GM19395 (cell line): Measurements from ENCODE around the gene LRRC32.
"Not testable (repeated sequence)": the region's sequence is repeated elsewhere in the genome, so short reads cannot be mapped to it uniquely, and the experiment has no call there.

Experiments used
- ATAC-seq: cut with Tn5 transposase; IDR thresholded peaks from one replicate; pipeline ENCODE4 v1.9.1; 2021; ENCODE audit warnings: mild to moderate bottlenecking, moderate library complexity; ENCODE audit not compliant: unreplicated experiment

Gene LRRC32

DNA sequence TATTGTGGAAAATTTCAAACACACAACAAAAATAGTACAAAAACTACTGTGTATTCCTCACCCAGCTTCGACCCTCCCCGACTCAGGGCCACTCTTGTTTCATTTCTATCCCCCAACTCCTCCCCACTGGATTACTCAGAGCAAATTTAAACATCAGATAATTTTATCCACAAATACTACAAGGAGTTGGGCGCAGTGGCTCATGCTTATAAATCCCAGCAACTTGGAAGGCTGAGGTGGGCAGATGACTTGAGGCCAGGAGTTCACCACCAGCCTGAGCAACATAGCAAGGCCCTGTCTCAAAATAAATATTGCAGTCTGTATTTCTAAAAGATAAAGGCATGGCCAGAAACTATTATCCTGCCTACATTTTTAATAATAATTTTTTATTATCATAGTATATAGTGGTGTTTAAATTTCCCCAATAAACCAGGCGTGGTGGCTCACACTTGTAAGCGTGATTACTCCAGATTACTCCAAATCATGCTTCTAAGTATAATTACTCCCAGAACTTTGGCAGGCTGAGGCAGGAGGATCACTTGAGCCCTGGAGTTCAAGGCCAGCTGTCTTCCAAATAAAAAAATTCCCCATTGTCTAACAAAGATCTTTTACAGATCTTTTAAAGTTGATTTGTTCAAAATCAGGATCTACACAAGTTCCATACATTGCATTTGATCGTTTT, 39.8 kb downstream of the LRRC32 start:
- no peak for ATAC-seq

GRCh38 chr11:76629853-76630599, 40.5 kb downstream of the LRRC32 start:
- ATAC-seq: no peak

- no peak for ATAC-seq
Observed at GRCh38 chr11:76629116-76629852, 41.3 kb downstream of the LRRC32 start.

GRCh38 chr11:76628408-76628947, 42.1 kb downstream of the LRRC32 start:
- ATAC-seq: no peak

- ATAC-seq: no peak
Observed at GRCh38 chr11:76627606-76628005, 42.9 kb downstream of the LRRC32 start.

- no peak for ATAC-seq
Observed at GRCh38 chr11:76626921-76627401, 43.6 kb downstream of the LRRC32 start.

GRCh38 chr11:76626266-76626665, 44.3 kb downstream of the LRRC32 start:
- no peak for ATAC-seq

- ATAC-seq: no peak
Observed at GRCh38 chr11:76625472-76626186, 44.9 kb downstream of the LRRC32 start.

DNA sequence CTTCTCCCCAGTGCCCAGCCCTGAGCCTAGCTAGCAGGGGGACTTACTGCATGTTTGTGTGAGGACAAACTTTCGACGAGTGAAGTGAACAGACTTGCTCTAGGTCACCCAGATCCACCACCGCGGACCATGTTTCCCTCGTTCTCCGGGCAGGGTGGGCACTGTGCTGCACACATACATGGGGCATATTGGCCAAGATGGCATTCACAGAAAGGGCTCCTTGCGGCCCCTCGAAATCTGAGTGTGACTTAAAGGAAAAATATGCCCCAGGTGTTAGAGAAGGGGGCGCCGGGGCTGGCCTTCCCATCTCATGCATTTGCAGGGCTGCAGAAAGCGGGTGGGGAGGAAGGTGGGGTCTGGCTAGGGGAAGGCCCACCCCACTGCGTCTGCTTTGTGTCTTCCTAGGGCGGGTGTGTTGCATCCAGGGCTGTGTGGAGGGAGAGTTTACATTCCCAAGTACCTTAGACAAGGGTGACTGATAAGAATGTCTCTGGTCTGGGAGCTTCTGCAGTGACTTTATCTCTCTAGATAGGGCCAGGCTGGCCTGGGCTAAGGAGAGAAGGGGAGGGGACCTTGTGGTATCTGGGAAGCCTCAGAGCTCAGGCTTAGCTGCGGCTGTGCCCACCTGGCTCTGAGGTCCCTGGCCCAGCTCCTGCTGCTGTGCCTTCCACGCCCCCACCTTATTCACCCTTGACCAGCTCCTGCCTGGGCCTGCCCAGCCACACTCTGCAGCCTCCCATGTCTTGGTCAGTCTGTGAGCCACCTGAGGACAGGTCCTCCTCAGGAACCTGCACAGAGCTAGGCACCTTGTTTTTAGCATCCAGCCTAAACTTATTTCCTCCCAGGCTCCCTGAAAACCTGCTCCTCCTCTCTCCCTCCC, 45.8 kb downstream of the LRRC32 start:
- ATAC-seq: no peak

- no peak for ATAC-seq
Observed at GRCh38 chr11:76623884-76624419, 46.6 kb downstream of the LRRC32 start.

- ATAC-seq: no peak
Observed at GRCh38 chr11:76623171-76623883, 47.2 kb downstream of the LRRC32 start.

DNA sequence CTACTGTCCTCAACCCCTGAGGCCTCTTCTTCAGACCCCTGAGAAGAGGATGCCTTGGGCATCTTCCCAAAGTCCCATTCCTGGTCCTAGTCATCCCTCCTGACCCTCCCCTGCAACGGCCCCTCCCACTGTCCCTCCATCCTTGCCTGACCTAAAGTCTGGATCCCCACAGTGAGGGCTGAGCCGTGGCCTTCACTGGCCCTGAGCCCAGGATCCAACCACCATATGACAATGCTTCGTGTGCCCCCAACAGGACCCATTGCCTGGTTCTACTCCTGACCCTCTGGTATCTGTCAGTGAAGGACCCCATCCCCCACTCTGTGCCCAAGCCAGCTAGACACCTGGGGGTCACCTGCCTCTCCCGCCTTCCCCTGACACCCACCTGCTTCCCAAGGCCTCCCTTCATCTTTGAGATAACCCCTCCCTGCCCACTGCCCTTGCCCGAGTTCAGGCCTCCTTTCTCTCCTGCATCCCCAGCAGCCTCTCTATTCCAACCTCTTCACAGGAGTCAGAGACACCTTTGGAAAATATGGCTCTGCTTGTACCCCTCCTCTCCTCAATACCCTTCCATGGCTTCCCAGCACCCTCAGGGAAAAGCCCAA, 48.0 kb downstream of the LRRC32 start:
- ATAC-seq: no peak

DNA sequence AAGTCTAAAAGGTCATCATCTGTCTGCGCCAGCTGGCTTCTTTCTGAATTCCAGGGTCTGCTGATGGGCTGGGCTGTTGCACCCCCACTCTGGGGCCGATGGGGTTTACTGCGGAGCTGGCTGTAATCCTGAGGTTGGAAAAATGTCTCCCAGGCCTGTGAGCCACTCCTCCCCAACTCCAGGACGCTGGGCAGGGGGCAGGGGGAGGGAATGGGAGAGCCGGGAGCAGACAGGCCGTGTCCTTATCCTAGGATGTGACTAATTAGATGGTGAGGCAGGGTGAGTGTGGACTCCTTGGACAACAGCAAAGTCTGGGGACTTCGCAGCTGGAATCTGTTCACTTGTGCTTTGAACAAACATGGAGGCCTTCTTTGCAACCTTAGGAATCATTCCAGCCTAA, 48.7 kb downstream of the LRRC32 start:
- ATAC-seq: no peak

GRCh38 chr11:76621466-76621865, 49.1 kb downstream of the LRRC32 start:
- no peak for ATAC-seq

GRCh38 chr11:76620489-76620888, 50.1 kb downstream of the LRRC32 start:
- no peak for ATAC-seq

- ATAC-seq: not testable (repeated sequence)
Observed at GRCh38 chr11:76619801-76620200, 50.7 kb downstream of the LRRC32 start.

DNA sequence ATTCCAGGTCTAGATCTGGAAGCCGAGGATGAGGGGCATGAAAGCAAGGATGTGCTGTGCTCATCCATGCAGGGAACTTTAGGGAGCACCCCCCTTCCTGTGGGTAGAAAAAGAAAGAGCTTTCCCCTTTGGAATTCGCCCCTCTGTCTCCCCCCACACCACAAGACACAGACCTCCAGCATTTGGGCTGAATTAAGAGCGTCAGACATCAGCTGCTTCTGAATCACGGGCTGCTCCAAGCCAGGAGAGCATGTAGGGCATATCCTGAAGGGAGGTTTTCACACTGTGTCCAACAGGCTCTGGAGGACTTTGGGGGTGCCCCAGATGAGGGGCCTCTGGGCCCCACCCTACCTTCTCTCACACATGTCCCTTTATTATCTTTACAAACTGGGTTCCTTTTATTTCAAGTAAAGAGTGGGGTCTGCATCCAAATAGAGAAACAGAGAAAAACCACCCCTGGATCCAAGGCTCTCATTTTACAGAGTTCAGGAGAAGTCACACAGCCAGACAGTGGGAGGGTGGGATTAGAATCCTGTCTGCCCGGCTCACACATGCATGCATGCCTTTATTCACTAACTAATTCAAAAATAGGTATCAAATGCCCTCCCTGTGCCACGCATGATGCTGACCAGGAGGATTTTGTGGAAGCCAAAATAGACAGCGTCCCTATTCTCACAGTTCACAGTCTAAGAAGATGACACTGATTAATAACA, 52.8 kb downstream of the LRRC32 start:
- ATAC-seq: no peak
